GM23248 (cell line): ENCODE measurements around the gene PDIA4.

ENCODE experiments used
- EZH2 ChIP-seq: fragments of 200-600 bp; sonication (generic); IDR thresholded peaks from 2 replicates; pipeline ENCODE4 v1.6.1; 2018; ENCODE audit warnings: antibody characterized with exemption, mild to moderate bottlenecking; ENCODE audit not compliant: insufficient read depth, poor library complexity, severe bottlenecking
- EZH2phosphoT487 ChIP-seq: fragments of 200-600 bp; sonication (generic); IDR thresholded peaks from 2 replicates; pipeline ENCODE4 v1.6.1; 2018; ENCODE audit warnings: antibody characterized with exemption, moderate library complexity, mild to moderate bottlenecking, low read depth; ENCODE audit not compliant: insufficient read depth

- TF ChIP-seq EZH2phosphoT487 (no peak), EZH2 (no peak)
Observed at GRCh38 chr7:149006345-149006725, 22.0 kb downstream of the PDIA4 start.
